ENCODE results near the gene MSI2. TPM values are rescaled to one million over a fixed set of nuclear protein-coding genes. Genes with fewer than 3 reads are reported as not detected.
A peak's percentile ranks its signal among the peaks of the same experiment; 100 is the strongest.

The MSI2 gene
- total RNA-seq, 1 donor from 2014 or later: 23.1 TPM

DNA sequence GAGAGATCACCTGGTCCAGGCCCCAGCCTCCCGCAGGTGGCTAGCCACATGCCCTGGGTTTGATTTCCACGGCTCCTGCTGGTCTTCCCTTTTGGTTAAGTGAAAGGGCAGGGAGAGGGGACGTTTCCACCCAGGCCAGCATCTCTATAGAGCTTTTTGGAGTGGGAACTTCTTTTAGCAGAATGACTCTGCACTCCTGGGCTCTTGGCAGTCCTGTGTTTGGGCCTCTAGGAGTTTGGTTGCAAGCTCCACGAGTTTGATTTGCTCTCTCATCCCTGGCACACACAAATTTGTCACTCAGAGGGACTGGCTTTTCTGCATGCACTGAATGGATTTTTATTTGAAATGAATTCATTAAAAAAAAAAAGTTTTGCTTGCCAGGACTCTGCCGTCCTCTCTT lies 32.8 kb downstream of the MSI2 start:
- no peak for DNase-seq (ENCODE audit: low spot score)
- no peaks in the 10 kb centered on the region for H3K27me3 Mint-ChIP-seq (ENCODE audit: low read depth)
- TF ChIP-seq, protein P1, sequence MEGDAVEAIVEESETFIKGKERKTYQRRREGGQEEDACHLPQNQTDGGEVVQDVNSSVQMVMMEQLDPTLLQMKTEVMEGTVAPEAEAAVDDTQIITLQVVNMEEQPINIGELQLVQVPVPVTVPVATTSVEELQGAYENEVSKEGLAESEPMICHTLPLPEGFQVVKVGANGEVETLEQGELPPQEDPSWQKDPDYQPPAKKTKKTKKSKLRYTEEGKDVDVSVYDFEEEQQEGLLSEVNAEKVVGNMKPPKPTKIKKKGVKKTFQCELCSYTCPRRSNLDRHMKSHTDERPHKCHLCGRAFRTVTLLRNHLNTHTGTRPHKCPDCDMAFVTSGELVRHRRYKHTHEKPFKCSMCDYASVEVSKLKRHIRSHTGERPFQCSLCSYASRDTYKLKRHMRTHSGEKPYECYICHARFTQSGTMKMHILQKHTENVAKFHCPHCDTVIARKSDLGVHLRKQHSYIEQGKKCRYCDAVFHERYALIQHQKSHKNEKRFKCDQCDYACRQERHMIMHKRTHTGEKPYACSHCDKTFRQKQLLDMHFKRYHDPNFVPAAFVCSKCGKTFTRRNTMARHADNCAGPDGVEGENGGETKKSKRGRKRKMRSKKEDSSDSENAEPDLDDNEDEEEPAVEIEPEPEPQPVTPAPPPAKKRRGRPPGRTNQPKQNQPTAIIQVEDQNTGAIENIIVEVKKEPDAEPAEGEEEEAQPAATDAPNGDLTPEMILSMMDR (IDR thresholded peaks at IDR 0.05): no peak
- no peaks in the 10 kb centered on the region for H3K36me3 Mint-ChIP-seq (ENCODE audit: low read depth)
- no peak overlapping the region for H3K4me3 Mint-ChIP-seq (ENCODE audit: unreplicated experiment)
- H3K9me3 Mint-ChIP-seq (ENCODE audit: low read depth): no peaks in the 10 kb centered on the region
- H3K27ac Mint-ChIP-seq (ENCODE audit: unreplicated experiment): no peak overlapping the region
- peaks cover 35% of the 10 kb centered on the region for H3K4me1 Mint-ChIP-seq (ENCODE audit: low read depth)

DNA sequence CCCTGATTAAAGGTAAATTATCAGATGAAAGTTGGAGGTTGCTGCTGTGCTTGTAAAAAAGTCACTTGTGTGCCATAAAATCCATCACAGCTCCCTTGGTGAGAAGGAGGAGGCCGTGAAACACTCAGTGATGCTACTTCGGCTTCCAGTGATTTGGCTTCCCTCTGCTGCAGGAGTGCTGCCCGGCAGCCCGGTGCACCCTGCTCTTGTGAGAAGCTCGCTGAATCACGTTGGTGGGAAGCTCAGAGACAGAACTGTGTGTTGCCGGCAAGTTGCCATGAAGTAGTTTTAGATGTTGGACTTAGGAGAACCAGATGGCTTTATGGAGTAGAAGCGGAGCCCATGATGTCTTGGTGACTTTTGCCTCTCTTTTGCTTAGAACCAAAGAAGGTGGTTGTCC lies 33.3 kb downstream of the MSI2 start:
- Mint-ChIP-seq H3K4me3 (ENCODE audit: unreplicated experiment) (no peak overlapping the region), H3K9me3 (ENCODE audit: low read depth) (no peaks in the 10 kb centered on the region), H3K36me3 (ENCODE audit: low read depth) (no peaks in the 10 kb centered on the region), H3K27ac (ENCODE audit: unreplicated experiment) (no peak overlapping the region), H3K27me3 (ENCODE audit: low read depth) (no peaks in the 10 kb centered on the region), H3K4me1 (ENCODE audit: low read depth) (peaks cover 40% of the 10 kb centered on the region)
- TF ChIP-seq, protein P1 (IDR thresholded peaks at IDR 0.05): no peak
- DNase-seq (ENCODE audit: low spot score): no peak

DNA sequence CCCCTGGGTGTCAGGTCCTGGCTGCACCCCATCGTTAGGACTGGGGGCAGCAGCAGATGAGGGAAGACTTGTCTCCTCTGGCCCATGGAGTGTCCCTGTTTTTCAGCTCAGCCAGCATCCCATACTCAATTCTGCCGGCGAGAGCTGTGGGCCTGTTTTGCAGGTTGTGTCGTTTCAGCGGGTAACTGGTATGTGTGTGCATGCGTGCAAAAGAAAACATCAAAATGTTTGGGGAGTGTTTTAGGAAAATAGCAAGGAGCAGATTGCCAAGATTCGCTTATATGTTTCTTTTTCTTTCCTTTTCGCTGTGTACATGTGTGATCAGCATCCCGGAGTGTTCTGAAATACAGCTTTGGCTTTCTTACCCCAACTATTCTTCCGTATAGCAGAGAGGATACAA lies 34.7 kb downstream of the MSI2 start:
- TF ChIP-seq, protein P1 (IDR thresholded peaks at IDR 0.05): no peak
- Mint-ChIP-seq H3K27me3 (ENCODE audit: low read depth) (no peaks in the 10 kb centered on the region), H3K4me1 (ENCODE audit: low read depth) (peaks cover 40% of the 10 kb centered on the region), H3K9me3 (ENCODE audit: low read depth) (no peaks in the 10 kb centered on the region), H3K4me3 (ENCODE audit: unreplicated experiment) (no peak overlapping the region), H3K27ac (ENCODE audit: unreplicated experiment) (no peak overlapping the region), H3K36me3 (ENCODE audit: low read depth) (no peaks in the 10 kb centered on the region)
- DNase-seq (ENCODE audit: low spot score): no peak

GRCh38 chr17:57292091-57292490 lies 35.8 kb downstream of the MSI2 start:
- peaks cover 40% of the 10 kb centered on the region for H3K4me1 Mint-ChIP-seq (ENCODE audit: low read depth)
- H3K27me3 Mint-ChIP-seq (ENCODE audit: low read depth): no peaks in the 10 kb centered on the region
- no peak overlapping the region for H3K27ac Mint-ChIP-seq (ENCODE audit: unreplicated experiment)
- TF ChIP-seq, protein P1 (IDR thresholded peaks at IDR 0.05): no peak
- no peaks in the 10 kb centered on the region for H3K9me3 Mint-ChIP-seq (ENCODE audit: low read depth)
- DNase-seq (ENCODE audit: low spot score): no peak
- no peaks in the 10 kb centered on the region for H3K36me3 Mint-ChIP-seq (ENCODE audit: low read depth)
- H3K4me3 Mint-ChIP-seq (ENCODE audit: unreplicated experiment): no peak overlapping the region

DNA sequence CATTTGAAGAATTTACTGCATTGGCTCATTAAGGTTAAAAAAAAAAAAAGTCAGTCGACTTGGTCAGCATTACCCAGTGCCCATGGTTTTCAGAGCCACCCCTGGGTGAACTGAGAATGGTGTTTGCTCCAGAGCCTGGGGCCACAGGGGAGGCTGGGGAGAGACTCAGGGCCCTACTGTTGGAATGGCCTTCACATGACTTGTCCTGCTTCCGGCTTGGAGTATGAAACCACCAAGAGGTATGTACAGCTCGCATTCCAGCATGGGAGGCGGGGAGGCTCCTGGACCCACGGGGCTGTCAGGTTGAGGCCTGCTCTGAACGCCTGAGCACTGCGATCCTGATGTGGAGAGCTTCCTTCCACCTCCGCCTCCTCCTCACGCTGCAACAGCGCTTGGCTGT lies 36.8 kb downstream of the MSI2 start:
- peaks cover 6% of the 10 kb centered on the region for H3K36me3 Mint-ChIP-seq (ENCODE audit: low read depth)
- no peaks in the 10 kb centered on the region for H3K27me3 Mint-ChIP-seq (ENCODE audit: low read depth)
- no peak for DNase-seq (ENCODE audit: low spot score)
- H3K9me3 Mint-ChIP-seq (ENCODE audit: low read depth): peaks cover 5% of the 10 kb centered on the region
- TF ChIP-seq, protein P1 (IDR thresholded peaks at IDR 0.05): no peak
- no peak overlapping the region for H3K4me3 Mint-ChIP-seq (ENCODE audit: unreplicated experiment)
- H3K27ac Mint-ChIP-seq (ENCODE audit: unreplicated experiment): peak overlapping the region; percentile 65
- peaks cover 40% of the 10 kb centered on the region for H3K4me1 Mint-ChIP-seq (ENCODE audit: low read depth)

Measured in chondrocyte (in vitro differentiated cells).